Measurements from ENCODE around the gene RASGRF1.

- TF ChIP-seq CTCF (IDR thresholded peaks at IDR 0.05): no peak
- no peak for TF ChIP-seq EP300 (IDR thresholded peaks at IDR 0.05; ENCODE audit: low read depth)
Observed at GRCh38 chr15:79025802-79026201, 64.8 kb downstream of the RASGRF1 start.
